Skin epidermis (tissue), 12 donors: Measurements from ENCODE around the gene TAPBP.
"Not testable (repeated sequence)": the region's sequence is repeated elsewhere in the genome, so short reads cannot be mapped to it uniquely, and the experiment has no call there.

Experiments used
- H3K27ac ChIP-seq, 21 experiments: fragments of 200-600 bp; sonication (generic) in 11 of 21; one replicate each; pipeline ENCODE4 v1.5.0; 2020; ENCODE audit warnings: mild to moderate bottlenecking in 3 of 21, inconsistent platforms in 2 of 21, moderate library complexity in 2 of 21
- H3K4me3 ChIP-seq, 7 experiments: fragments of 200-600 bp; sonication (generic) in 2 of 7; one replicate each; pipeline ENCODE4 v1.5.0; 2020; ENCODE audit warnings: inconsistent platforms in 2 of 7, mild to moderate bottlenecking in 2 of 7, moderate library complexity in 1 of 7

TAPBP gene

GRCh38 chr6:33313709-33314514 is at the start of gene TAPBP:
TSS of gene TAPBP (minus strand) at chr6:33314078. CDS start at chr6:33314041, 37 bp downstream.
- Histone ChIP-seq H3K27ac (peak within 1 kb of the TSS; percentile 89 to 100 (median 97)), H3K4me3 (peak within 1 kb of the TSS; percentile 61 to 89 (median 82))

- H3K27ac ChIP-seq, result not testable (repeated sequence)
These were observed 49.6 kb upstream of the TAPBP start for GRCh38 chr6:33363486-33363885.

DNA sequence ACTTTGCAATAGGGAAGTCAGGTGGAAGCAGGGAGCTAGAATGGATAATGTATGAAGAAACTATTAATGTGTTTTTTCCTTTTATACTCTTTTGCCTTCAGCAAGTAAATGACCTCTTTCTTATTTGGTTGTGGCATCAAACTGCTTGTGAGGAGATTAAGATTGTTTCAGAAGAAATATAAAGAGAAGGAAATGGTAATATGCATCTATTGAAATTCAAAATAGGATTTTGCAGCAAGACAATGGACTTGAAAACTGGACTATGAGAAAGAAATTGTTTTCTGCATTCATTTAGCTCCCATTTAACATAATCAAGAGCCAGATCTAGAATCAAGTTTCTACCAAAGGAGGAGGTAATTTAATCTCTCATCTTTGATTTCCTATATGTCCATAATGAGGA is 45.5 kb upstream of the TAPBP start:
- no peak overlapping the region for H3K27ac ChIP-seq
- no peak overlapping the region for H3K4me3 ChIP-seq

More at GRCh38 chr6:33363486-33363885, 49.6 kb upstream of the TAPBP start:
- H3K4me3 ChIP-seq, result not testable (repeated sequence)

GRCh38 chr6:33357160-33357871 is 43.4 kb upstream of the TAPBP start:
- H3K4me3 ChIP-seq, H3K27ac ChIP-seq: not testable (repeated sequence)

- Histone ChIP-seq H3K4me3 (no peak overlapping the region), H3K27ac (no peak overlapping the region)
These were observed 42.4 kb upstream of the TAPBP start for GRCh38 chr6:33356295-33356694.

- not testable (repeated sequence) for H3K27ac ChIP-seq
These were observed 42.0 kb upstream of the TAPBP start for GRCh38 chr6:33355860-33356259.

GRCh38 chr6:33347816-33348215 is 33.9 kb upstream of the TAPBP start:
- Histone ChIP-seq H3K27ac (no peak overlapping the region), H3K4me3 (no peak overlapping the region)

More at GRCh38 chr6:33355860-33356259, 42.0 kb upstream of the TAPBP start:
- H3K4me3 ChIP-seq, result not testable (repeated sequence)

- not testable (repeated sequence) for H3K4me3 ChIP-seq, H3K27ac ChIP-seq
These were observed 33.1 kb upstream of the TAPBP start for GRCh38 chr6:33346972-33347371.

DNA sequence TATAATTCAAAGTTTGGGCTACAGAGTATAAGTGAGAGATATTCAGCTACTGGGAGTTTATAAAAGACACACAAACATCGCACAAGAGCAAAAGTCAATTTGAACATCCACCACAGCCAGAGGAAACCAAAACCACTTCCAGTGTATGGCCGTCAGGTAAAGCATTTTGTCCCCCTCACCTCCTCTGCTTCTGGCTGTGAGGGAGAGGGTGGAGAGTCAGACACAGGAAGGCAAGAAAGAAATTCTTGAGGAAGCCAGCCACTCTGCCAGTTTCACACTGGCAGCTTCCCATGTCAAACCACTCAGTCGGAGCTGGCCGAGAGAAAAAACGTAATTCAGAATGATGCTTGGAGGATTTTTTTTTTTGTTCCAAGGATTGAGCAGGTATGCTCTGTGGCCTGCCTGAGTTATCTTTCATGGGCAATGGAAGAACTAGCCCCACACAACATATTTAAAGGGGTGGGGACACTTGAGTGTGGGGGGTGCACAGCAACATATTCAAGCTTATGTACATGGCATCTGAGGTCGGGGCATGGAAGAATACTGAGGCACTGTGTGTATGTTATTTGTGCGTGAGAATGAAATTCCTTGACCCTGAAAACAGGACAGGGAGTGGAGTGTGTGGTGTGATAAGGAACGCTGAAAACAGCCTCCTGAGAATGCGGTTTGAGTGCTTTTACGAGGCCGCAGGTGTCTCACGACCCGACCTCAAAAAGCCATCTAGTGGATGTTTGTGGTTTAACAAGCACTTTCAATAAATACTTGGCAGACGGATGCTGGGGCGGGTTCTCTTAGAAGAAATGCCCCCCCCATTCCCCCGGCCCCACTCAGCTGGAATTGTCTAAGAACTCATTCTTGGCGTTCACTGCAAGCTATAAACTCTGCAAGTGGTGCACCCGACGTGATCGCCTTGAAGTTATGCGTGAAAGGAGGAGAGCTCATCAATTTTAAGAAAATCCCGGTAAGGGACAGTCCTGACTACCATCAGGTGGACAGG is 31.1 kb upstream of the TAPBP start:
- H3K4me3 ChIP-seq, result no peak overlapping the region
- H3K27ac ChIP-seq, result peak overlapping the region in 12 of 21 experiments; percentile 17 to 94 (median 68)

- Histone ChIP-seq H3K4me3 (no peak overlapping the region), H3K27ac (peak overlapping the region in 12 of 21 experiments; percentile 17 to 94 (median 72))
These were observed 30.2 kb upstream of the TAPBP start for GRCh38 chr6:33343953-33344611.

- H3K27ac ChIP-seq, result peak overlapping the region in 9 of 21 experiments; percentile 4 to 94 (median 71)
- not testable (repeated sequence) for H3K4me3 ChIP-seq
These were observed 29.7 kb upstream of the TAPBP start for GRCh38 chr6:33343606-33343952.

- Histone ChIP-seq H3K4me3 (no peak overlapping the region), H3K27ac (no peak overlapping the region)
These were observed 25.3 kb upstream of the TAPBP start for GRCh38 chr6:33339193-33339592.

- Histone ChIP-seq H3K4me3 (no peak overlapping the region), H3K27ac (peak overlapping the region in 1 of 21 experiments; percentile 61)
These were observed 22.6 kb upstream of the TAPBP start for GRCh38 chr6:33336495-33336894.

DNA sequence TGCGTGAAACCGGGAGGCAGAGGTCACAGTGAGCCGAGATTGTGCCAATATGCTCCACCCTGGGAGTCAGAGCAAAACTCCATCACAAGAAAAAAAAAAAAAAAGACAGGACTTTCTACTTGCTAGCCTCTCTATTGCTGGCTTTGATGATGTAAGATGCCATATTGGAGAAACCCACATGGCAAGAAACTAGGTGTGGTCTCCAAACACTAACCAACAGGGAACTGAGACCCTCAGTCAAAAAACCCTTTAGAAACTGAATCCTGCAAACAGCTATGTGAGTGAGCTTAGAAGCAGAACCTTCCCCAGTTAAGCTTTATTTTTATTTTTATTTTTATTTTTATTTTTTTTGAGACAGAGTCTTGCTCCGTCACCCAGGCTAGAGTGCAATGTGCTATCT is 22.0 kb upstream of the TAPBP start:
- no peak overlapping the region for H3K27ac ChIP-seq

GRCh38 chr6:33333666-33334065 is 19.8 kb upstream of the TAPBP start:
- Histone ChIP-seq H3K27ac (no peak overlapping the region), H3K4me3 (no peak overlapping the region)

More for the DNA sequence above, 22.0 kb upstream of the TAPBP start:
- no peak overlapping the region for H3K4me3 ChIP-seq

GRCh38 chr6:33330736-33331135 is 16.9 kb upstream of the TAPBP start:
- Histone ChIP-seq H3K27ac (no peak overlapping the region), H3K4me3 (no peak overlapping the region)

- H3K4me3 ChIP-seq, result no peak overlapping the region
- no peak overlapping the region for H3K27ac ChIP-seq
These were observed 15.2 kb upstream of the TAPBP start for GRCh38 chr6:33329058-33329457.

- peak overlapping the region in 6 of 7 experiments; percentile 67 to 91 (median 82) for H3K4me3 ChIP-seq
- H3K27ac ChIP-seq, result peak overlapping the region in 15 of 21 experiments; percentile 82 to 100 (median 95)
These were observed 10.2 kb upstream of the TAPBP start for GRCh38 chr6:33324125-33324524.

- Histone ChIP-seq H3K27ac (peak overlapping the region; percentile 2 to 100 (median 93)), H3K4me3 (peak overlapping the region; percentile 56 to 91 (median 81))
These were observed 9.7 kb upstream of the TAPBP start for GRCh38 chr6:33323623-33323948.
